Measurements from ENCODE around the gene CYP17A1. TPM values are rescaled to one million over a fixed set of nuclear protein-coding genes. Genes with fewer than 3 reads are reported as not detected.
"Not testable (repeated sequence)": the region's sequence is repeated elsewhere in the genome, so short reads cannot be mapped to it uniquely, and the experiment has no call there.

The CYP17A1 gene
- total RNA-seq, 1 experiment from 2014 or later, result not detected

GRCh38 chr10:102850025-102850518 is 12.9 kb upstream of the CYP17A1 start:
- Histone ChIP-seq H3K27ac (no peak overlapping the region), H3K9me3 (replicated peaks) (no peaks in the 10 kb centered on the region), H3K4me3 (no peak overlapping the region), H3K4me1 (no peaks in the 10 kb centered on the region; the same call in 1 of the 2 replicates), H3K27me3 (no peaks in the 10 kb centered on the region), H3K36me3 (no peaks in the 10 kb centered on the region)
- no peak for DNase-seq

GRCh38 chr10:102845352-102845902 is 8.2 kb upstream of the CYP17A1 start:
- Histone ChIP-seq H3K27me3 (no peaks in the 10 kb centered on the region), H3K27ac (no peak overlapping the region), H3K4me1 (no peaks in the 10 kb centered on the region), H3K36me3 (no peaks in the 10 kb centered on the region), H3K9me3 (replicated peaks) (peaks cover 12% of the 10 kb centered on the region), H3K4me3 (no peak overlapping the region)
- no peak for DNase-seq

- H3K27ac ChIP-seq, H3K4me1 ChIP-seq: not testable (repeated sequence)
These were observed 7.1 kb upstream of the CYP17A1 start for GRCh38 chr10:102844190-102844776.

GRCh38 chr10:102843139-102843538 is 5.9 kb upstream of the CYP17A1 start:
- peaks cover 16% of the 10 kb centered on the region for H3K9me3 ChIP-seq (replicated peaks)
- not testable (repeated sequence) for H3K27me3 ChIP-seq, H3K27ac ChIP-seq, H3K4me3 ChIP-seq, H3K4me1 ChIP-seq, H3K36me3 ChIP-seq, DNase-seq

More at GRCh38 chr10:102844190-102844776, 7.1 kb upstream of the CYP17A1 start:
- H3K36me3 ChIP-seq, DNase-seq, H3K27me3 ChIP-seq, H3K4me3 ChIP-seq: not testable (repeated sequence)
- peaks cover 12% of the 10 kb centered on the region for H3K9me3 ChIP-seq (replicated peaks)

GRCh38 chr10:102841827-102842345 is 4.7 kb upstream of the CYP17A1 start:
- Histone ChIP-seq H3K4me1 (no peaks in the 10 kb centered on the region), H3K27ac (no peak overlapping the region), H3K36me3 (no peaks in the 10 kb centered on the region), H3K9me3 (replicated peaks) (peaks cover 16% of the 10 kb centered on the region), H3K27me3 (no peaks in the 10 kb centered on the region), H3K4me3 (no peak overlapping the region)
- DNase-seq, result no peak

- not testable (repeated sequence) for H3K4me1 ChIP-seq; H3K36me3 ChIP-seq; H3K4me3 ChIP-seq; DNase-seq; H3K9me3 ChIP-seq (replicated peaks); H3K27ac ChIP-seq; H3K27me3 ChIP-seq
These were observed 1.2 kb upstream of the CYP17A1 start for GRCh38 chr10:102838276-102838927.

- H3K27ac ChIP-seq, result no peak overlapping the region
- no peaks in the 10 kb centered on the region for H3K4me1 ChIP-seq
- no peaks in the 10 kb centered on the region for H3K36me3 ChIP-seq
- H3K4me3 ChIP-seq, result no peak overlapping the region
- H3K9me3 ChIP-seq (replicated peaks), result peaks cover 4% of the 10 kb centered on the region; the same call in 1 of the 2 replicates
- H3K27me3 ChIP-seq, result no peaks in the 10 kb centered on the region
- DNase-seq, result peak; percentile 81 to 95
These were observed 2.2 kb downstream of the CYP17A1 start for GRCh38 chr10:102835007-102835482.

GRCh38 chr10:102834143-102834542 is 3.1 kb downstream of the CYP17A1 start:
- H3K4me1 ChIP-seq, result no peaks in the 10 kb centered on the region
- H3K4me3 ChIP-seq, result no peak overlapping the region
- DNase-seq, result no peak
- H3K9me3 ChIP-seq (replicated peaks), result peaks cover 4% of the 10 kb centered on the region; the same call in 1 of the 2 replicates
- no peak overlapping the region for H3K27ac ChIP-seq
- no peaks in the 10 kb centered on the region for H3K36me3 ChIP-seq
- H3K27me3 ChIP-seq, result no peaks in the 10 kb centered on the region

GRCh38 chr10:102832987-102833386 is 4.2 kb downstream of the CYP17A1 start:
- Histone ChIP-seq H3K9me3 (replicated peaks) (no peaks in the 10 kb centered on the region), H3K36me3 (no peaks in the 10 kb centered on the region), H3K27ac (no peak overlapping the region), H3K4me3 (no peak overlapping the region), H3K27me3 (no peaks in the 10 kb centered on the region), H3K4me1 (no peaks in the 10 kb centered on the region)
- DNase-seq, result no peak

GRCh38 chr10:102832248-102832647 is 5.0 kb downstream of the CYP17A1 start:
- Histone ChIP-seq H3K4me3 (no peak overlapping the region), H3K9me3 (replicated peaks) (no peaks in the 10 kb centered on the region), H3K27me3 (no peaks in the 10 kb centered on the region), H3K4me1 (no peaks in the 10 kb centered on the region), H3K36me3 (no peaks in the 10 kb centered on the region), H3K27ac (no peak overlapping the region)
- no peak for DNase-seq

- Histone ChIP-seq H3K27me3 (no peaks in the 10 kb centered on the region), H3K9me3 (replicated peaks) (no peaks in the 10 kb centered on the region), H3K27ac (no peak overlapping the region), H3K4me3 (no peak overlapping the region), H3K4me1 (no peaks in the 10 kb centered on the region), H3K36me3 (no peaks in the 10 kb centered on the region)
- no peak for DNase-seq
These were observed 5.7 kb downstream of the CYP17A1 start for GRCh38 chr10:102831322-102832071.

- Histone ChIP-seq H3K9me3 (replicated peaks) (peaks cover 3% of the 10 kb centered on the region; the same call in 1 of the 2 replicates), H3K27me3 (no peaks in the 10 kb centered on the region), H3K27ac (no peak overlapping the region), H3K36me3 (no peaks in the 10 kb centered on the region), H3K4me1 (no peaks in the 10 kb centered on the region), H3K4me3 (no peak overlapping the region)
- DNase-seq, result no peak
These were observed 9.6 kb downstream of the CYP17A1 start for GRCh38 chr10:102827597-102827975.

- H3K4me1 ChIP-seq, result no peaks in the 10 kb centered on the region
- peaks cover 3% of the 10 kb centered on the region; the same call in 1 of the 2 replicates for H3K9me3 ChIP-seq (replicated peaks)
- H3K4me3 ChIP-seq, result no peak overlapping the region
- H3K27me3 ChIP-seq, result no peaks in the 10 kb centered on the region
- H3K36me3 ChIP-seq, result no peaks in the 10 kb centered on the region
- H3K27ac ChIP-seq, result no peak overlapping the region
- DNase-seq, result no peak
These were observed 10.9 kb downstream of the CYP17A1 start for GRCh38 chr10:102826148-102826796.

- H3K4me3 ChIP-seq, result no peak overlapping the region
- DNase-seq, result no peak
- H3K4me1 ChIP-seq, result no peaks in the 10 kb centered on the region
- H3K27me3 ChIP-seq, result no peaks in the 10 kb centered on the region
- H3K9me3 ChIP-seq (replicated peaks), result peaks cover 3% of the 10 kb centered on the region; the same call in 1 of the 2 replicates
- H3K27ac ChIP-seq, result no peak overlapping the region
- H3K36me3 ChIP-seq, result no peaks in the 10 kb centered on the region
These were observed 12.5 kb downstream of the CYP17A1 start for GRCh38 chr10:102824664-102825063.

All from SJCRH30 (cell line).